Measurements from ENCODE around the gene POLE.

POLE gene

DNA sequence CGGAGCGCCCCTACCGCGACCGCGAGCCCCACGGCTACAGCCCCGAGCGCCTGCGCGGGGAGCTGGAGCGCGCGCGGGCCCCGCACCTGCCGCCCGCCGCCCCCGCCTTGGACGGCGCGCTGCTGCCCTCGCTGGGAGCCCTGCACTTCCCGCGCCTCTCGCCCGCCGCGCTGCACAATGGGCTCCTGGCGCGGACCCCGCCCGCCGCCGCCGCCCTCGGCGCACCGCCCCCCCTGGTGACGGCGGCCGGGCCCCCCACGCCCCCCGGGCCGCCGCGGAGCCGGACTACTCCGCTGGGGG is 103.8 kb downstream of the POLE start:
- H3K9me3 Mint-ChIP-seq: no peaks in the 10 kb centered on the region
- no peak overlapping the region for H3K27ac Mint-ChIP-seq

DNA sequence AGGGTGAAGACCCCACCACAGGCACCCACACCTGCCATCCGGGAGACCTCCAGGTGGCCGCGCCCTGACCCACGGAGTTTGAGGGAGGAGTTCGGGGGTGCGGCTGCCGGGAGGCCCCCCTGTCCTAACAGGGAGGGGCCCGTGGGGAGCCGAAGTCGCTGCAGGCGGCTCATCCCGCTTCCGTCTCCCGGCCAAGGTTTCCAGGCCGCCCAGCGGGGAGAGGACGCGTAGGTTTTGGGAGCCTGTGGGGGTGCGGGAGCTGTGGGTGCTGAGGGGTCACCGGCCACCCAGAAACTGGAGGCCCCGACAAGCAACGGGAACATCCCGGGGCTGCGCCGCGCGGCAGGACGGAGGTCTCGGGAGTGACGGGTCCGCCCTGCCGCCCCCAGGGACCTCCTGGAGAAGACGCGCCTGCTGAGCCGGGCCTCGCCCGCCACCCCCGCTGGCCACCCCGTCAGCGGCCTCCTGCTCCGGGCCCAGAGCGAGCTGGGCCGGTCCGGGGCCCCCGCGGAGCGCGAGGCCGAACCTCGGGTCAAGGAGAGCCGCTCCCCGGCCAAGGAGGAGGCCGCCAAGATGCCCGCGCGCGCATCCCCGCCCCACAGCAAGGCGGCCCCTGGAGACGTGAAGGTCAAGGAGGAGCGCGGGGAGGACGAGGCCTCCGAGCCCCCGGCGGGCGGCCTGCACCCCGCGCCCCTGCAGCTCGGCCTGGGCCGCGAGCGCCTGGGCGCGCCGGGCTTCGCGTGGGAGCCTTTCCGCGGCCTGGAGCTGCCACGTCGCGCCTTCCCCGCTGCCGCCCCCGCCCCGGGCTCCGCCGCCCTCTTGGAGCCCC is 104.3 kb downstream of the POLE start:
- Mint-ChIP-seq H3K27me3 (no peaks in the 10 kb centered on the region), H3K4me3 (no peak overlapping the region), H3K27ac (no peak overlapping the region), H3K9me3 (no peaks in the 10 kb centered on the region), H3K4me1 (no peaks in the 10 kb centered on the region)
- ATAC-seq (peak; percentile 33), DNase-seq (no peak)

More for the DNA sequence above, 103.8 kb downstream of the POLE start:
- ATAC-seq: peak; percentile 64
- Mint-ChIP-seq H3K4me1 (no peaks in the 10 kb centered on the region), H3K27me3 (no peaks in the 10 kb centered on the region), H3K4me3 (no peak overlapping the region)
- DNase-seq: no peak

DNA sequence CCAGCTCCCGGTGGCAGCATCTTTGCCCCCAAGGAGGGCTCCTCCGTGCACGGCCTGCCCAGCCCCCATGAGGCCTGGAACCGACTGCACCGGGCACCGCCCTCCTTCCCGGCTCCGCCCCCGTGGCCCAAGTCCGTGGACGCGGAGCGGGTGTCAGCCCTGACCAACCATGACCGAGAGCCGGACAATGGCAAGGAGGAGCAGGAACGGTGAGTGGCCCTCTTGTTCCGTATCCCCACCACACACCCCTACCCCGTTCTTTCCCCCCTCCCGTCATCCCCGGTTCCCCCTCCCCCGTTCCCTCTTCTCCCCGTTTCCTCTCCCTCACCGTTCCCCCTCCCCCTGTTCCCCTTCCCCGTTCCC is 105.1 kb downstream of the POLE start:
- Mint-ChIP-seq H3K27ac (peak overlapping the region in 1 of 2 donors; percentile 27), H3K4me3 (no peak overlapping the region), H3K27me3 (no peaks in the 10 kb centered on the region), H3K9me3 (no peaks in the 10 kb centered on the region), H3K4me1 (no peaks in the 10 kb centered on the region)
- DNase-seq: no peak
- ATAC-seq: no peak

DNA sequence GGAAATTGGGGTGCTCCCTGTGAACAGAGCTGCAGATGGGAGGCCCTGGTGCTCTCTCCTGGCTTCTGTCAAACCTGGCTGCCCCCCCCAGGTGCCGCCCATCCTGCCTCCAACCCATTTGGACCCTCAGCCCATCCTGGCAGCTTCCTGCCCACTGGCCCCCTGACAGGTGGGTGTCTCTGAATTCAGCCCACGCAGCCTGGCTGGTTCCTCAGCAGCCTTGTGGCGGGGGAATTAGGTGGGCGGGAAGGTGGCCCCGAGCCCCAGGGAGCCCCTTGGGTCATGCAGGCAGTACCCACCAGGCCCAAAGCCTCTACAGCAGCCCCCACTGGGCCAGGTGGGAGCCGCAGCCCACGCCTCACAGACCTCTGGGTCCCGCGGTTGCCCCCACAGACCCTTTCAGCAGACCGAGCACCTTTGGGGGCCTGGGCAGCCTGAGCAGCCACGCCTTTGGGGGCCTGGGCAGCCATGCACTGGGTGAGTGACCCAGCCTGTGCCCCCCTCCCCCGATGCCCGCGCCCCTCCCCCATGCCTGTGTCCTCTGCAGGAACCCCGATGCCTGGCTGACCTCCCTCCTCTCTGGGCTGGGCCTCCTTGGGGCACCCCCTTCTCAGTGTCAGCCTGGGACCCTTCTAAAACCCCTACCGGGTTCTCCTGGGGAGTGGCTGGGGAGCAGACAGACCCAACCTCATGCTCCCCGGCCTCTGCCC is 105.6 kb downstream of the POLE start:
- no peaks in the 10 kb centered on the region for H3K27me3 Mint-ChIP-seq
- peak overlapping the region in 1 of 2 donors; percentile 27 for H3K27ac Mint-ChIP-seq
- H3K4me1 Mint-ChIP-seq: no peaks in the 10 kb centered on the region
- no peak for ATAC-seq
- DNase-seq: no peak
- no peaks in the 10 kb centered on the region for H3K9me3 Mint-ChIP-seq
- no peak overlapping the region for H3K4me3 Mint-ChIP-seq

DNA sequence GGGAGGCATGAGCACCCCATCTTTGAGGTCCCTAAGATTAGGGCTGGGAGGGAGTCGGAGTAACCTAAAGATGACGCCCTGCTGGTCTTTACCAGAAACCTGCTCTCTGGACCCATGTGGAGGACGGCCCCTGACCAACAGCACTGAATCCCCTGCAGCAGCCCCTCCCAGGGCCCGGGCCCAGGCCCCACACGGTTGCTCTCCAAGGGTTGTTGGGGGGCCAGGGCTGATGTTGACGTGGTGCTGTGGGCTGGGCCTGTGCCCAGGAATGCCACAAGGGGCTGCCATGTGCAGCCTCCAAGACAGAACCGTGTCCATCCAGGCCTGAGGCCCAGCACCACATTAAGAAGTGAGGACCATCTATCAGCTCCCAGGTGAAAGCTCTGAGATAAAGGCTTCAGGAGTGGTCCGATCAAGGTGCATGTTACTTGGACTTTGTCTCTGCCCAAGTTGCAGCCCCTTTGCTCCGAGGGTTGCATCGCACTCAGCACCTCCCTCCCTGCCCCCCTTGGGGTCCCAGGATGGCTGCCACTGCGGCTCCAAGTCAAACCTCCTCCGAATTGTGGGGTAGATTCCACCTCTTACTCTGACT is 106.3 kb downstream of the POLE start:
- Mint-ChIP-seq H3K27me3 (no peaks in the 10 kb centered on the region), H3K4me1 (no peaks in the 10 kb centered on the region)
- no peak for ATAC-seq

DNA sequence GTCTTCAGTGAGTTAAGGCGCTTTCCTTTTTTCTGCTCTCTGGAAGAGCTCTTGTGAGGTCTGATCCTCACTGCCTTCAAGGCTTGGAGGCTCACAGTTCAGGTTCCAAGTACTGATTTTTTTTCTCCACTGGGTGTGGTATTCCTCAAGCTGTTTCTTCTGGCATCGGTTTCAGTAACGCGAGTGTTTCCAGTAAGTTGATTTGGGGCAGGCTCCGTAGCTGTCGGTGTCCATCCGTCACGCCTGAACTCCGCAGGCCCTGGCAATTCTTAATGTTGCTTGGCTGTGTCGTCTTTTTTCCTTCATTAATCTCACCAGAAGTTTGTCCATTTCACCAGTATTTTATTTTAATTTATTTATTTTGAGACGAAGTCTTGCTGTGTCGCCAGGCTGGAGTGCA is 107.4 kb downstream of the POLE start:
- Mint-ChIP-seq H3K4me3 (no peak overlapping the region), H3K4me1 (no peaks in the 10 kb centered on the region), H3K9me3 (no peaks in the 10 kb centered on the region), H3K27me3 (no peaks in the 10 kb centered on the region), H3K27ac (no peak overlapping the region)
- ATAC-seq: no peak
- DNase-seq: no peak

More for the DNA sequence above, 106.3 kb downstream of the POLE start:
- Mint-ChIP-seq H3K4me3 (no peak overlapping the region), H3K27ac (peak overlapping the region in 1 of 2 donors; percentile 74), H3K9me3 (no peaks in the 10 kb centered on the region)
- DNase-seq: no peak

DNA sequence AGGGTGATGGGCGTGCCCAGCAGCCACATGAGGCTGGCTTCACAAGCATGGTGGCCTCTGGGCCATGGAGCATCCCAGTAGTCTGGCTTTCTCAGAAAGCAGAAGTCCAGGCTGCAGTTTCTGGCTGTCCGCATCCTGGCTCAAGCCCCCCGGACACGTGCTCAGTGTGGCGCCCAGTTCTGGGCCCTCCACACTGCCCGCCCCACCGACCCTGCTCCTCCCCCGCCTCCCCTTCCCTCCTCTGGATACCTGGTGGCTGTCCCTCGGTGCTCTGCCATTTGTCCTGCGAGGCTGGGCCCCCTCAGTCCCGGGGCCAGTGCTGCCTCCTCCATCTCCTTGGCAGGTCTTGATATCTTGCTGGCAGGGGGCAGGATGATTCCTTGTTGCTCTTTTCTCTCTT is 108.3 kb downstream of the POLE start:
- Mint-ChIP-seq H3K4me3 (no peak overlapping the region), H3K27me3 (no peaks in the 10 kb centered on the region), H3K4me1 (no peaks in the 10 kb centered on the region), H3K27ac (no peak overlapping the region), H3K9me3 (no peaks in the 10 kb centered on the region)
- no peak for ATAC-seq
- no peak for DNase-seq

DNA sequence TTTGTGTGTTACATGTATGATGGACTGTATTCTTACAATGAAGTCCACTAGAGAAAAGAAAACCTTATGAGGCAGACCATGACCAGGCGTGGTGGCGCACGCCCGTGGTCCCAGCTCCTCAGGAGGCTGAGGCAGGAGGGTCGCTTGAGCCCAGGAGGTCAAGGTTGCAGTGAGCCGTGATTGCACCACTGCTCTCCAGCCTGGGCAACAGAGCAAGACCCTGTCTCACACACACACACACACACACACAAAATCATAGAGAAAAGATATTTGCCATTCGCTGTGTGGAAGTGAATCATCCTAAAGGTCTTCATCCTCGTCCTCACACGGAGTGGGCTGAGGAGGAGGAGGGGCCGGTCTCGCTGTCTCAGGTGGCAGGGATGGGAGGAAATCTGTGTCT is 109.0 kb downstream of the POLE start:
- no peak for DNase-seq
- no peaks in the 10 kb centered on the region for H3K4me1 Mint-ChIP-seq
- H3K4me3 Mint-ChIP-seq: no peak overlapping the region

DNA sequence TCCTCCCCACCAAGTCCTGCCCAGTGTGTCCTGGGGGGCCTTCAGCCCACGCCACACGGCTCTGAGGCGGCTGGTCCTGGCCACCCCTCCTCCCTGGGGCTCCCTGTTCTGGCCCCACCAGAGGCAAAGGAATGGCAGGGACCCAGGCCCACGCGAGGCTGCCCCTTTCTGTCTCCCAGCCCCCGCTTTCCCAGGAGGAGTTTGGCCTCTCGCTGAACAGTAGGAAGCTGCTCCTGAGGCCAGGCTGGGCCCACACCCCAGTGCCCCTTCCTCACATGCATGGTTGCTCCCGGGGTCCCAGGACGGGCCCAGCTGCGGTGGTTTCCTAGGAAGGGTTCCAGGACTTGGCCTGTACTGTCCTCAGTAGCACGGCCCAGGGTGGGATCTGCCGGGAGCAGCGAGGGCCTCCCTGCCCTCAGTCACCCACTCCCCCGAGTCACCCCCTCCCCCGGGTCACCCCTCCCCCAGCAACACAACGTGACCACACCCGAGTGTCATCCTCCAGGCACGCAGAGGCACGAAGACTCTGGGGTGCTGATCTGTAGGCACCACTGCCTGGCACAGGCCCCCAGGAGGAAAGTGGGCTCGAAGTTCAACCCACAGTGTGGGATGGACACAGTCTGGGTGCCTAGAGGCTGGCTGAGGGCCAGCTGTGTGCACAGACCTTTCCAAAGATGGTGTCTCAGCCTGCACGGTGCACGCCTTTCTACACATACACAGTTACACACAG is 109.8 kb downstream of the POLE start:
- H3K4me1 Mint-ChIP-seq: no peaks in the 10 kb centered on the region
- H3K27me3 Mint-ChIP-seq: no peaks in the 10 kb centered on the region
- no peaks in the 10 kb centered on the region for H3K9me3 Mint-ChIP-seq
- DNase-seq (no peak), ATAC-seq (no peak)
- H3K27ac Mint-ChIP-seq: no peak overlapping the region
- no peak overlapping the region for H3K4me3 Mint-ChIP-seq

More for the DNA sequence above, 109.0 kb downstream of the POLE start:
- Mint-ChIP-seq H3K27me3 (no peaks in the 10 kb centered on the region), H3K9me3 (no peaks in the 10 kb centered on the region), H3K27ac (no peak overlapping the region)
- ATAC-seq: no peak

DNA sequence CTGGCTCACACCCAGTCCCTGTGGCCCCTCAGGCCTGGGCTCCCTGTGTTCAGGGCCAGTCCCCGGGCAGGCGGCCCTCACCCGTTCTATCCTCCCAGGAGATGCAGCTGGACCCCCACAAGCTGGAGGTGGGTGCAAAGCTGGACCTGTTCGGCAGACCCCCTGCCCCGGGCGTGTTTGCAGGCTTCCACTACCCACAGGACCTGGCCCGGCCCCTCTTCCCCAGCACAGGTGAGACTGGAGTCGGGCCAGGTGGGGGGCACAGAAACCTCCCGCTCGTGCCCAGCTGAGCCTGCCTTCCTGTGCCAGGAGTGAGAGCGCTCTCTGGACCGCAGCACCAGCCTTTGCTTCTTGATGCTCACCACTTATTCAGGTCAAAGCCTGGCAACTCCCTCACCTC is 110.4 kb downstream of the POLE start:
- H3K9me3 Mint-ChIP-seq: no peaks in the 10 kb centered on the region
- no peaks in the 10 kb centered on the region for H3K27me3 Mint-ChIP-seq
- no peak overlapping the region for H3K4me3 Mint-ChIP-seq
- DNase-seq (no peak), ATAC-seq (no peak)
- peak overlapping the region in 1 of 2 donors; percentile 91 for H3K27ac Mint-ChIP-seq
- no peaks in the 10 kb centered on the region for H3K4me1 Mint-ChIP-seq

DNA sequence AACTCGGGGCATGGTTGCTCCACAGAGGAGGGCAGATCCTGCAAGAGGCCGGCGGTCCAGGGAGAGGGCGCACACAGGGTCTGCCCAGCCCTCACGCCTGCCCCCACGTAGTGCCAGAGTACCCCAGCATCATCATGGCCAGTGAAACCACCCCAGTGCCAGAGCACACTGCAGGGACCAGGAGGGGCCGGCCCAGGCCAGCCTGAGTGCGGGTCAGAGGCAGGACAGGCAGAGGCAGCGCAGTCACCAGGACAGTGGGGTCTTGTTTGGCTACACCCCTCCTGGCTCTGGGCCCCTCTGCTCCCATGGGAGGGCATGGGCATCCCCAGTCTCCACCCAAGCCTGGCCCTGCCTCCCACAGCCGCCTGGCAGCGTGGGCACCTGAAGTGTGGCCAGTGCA is 111.5 kb downstream of the POLE start:
- no peak overlapping the region for H3K27ac Mint-ChIP-seq
- no peaks in the 10 kb centered on the region for H3K27me3 Mint-ChIP-seq
- H3K4me1 Mint-ChIP-seq: no peaks in the 10 kb centered on the region
- no peaks in the 10 kb centered on the region for H3K9me3 Mint-ChIP-seq
- no peak for ATAC-seq
- H3K4me3 Mint-ChIP-seq: no peak overlapping the region
- no peak for DNase-seq

DNA sequence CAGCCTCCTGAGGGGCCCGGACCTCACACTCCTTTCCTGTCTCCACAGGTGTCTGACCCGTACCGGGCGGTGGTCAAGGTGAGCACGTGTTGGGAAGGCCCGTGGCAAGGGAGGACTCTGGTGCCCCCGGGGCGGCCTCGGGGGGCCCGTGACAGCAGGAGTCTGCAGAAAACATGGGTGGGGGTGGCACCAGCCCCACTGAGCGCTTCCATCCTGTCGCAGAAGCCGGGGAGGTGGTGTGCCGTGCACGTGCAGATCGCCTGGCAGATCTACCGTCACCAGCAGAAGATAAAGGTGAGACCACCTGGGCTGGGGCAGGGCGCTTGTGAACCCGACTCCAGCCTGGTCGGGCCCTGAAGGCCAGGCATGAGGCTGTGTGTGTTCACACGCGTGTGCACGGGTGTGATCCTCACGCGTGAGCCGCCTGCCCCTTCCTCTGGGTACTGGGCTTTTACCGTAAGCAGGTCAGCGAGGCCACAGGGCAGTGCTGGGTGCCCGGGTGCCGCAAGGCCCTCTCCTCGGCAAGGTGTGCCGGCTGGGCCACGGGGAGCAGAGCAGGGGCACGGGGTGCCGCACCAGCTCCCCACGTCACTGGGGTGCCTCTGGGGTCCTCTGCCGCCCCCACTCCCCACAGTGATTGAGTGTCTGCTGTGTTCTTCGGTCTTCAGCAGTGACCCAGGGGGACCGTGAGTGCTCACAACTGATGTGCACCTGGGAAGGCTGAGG is 112.7 kb downstream of the POLE start:
- ATAC-seq: peak; percentile 21
- Mint-ChIP-seq H3K27me3 (no peaks in the 10 kb centered on the region), H3K27ac (no peak overlapping the region), H3K4me3 (no peak overlapping the region), H3K4me1 (no peaks in the 10 kb centered on the region), H3K9me3 (no peaks in the 10 kb centered on the region)
- DNase-seq: no peak

Measured in stimulated activated naive CD8-positive, alpha-beta T cell treated with anti-CD3 and anti-CD28 coated beads, Interleukin-15, amount 100 ng/mL, for 72 hours (primary cell).